OCI-LY7 (cell line): Measurements from ENCODE around the gene FBXO31.
"Not testable (repeated sequence)": the region's sequence is repeated elsewhere in the genome, so short reads cannot be mapped to it uniquely, and the experiment has no call there.

Experiments used
- EZH2phosphoT487 ChIP-seq: fragments of 200-600 bp; sonication (generic); IDR thresholded peaks from 2 replicates; pipeline ENCODE4 v1.6.1; 2018; ENCODE audit warnings: low read depth, borderline replicate concordance, mild to moderate bottlenecking, mixed run types, antibody characterized with exemption, low read length, moderate library complexity, mixed read lengths
- TF ChIP-seq, protein P1 (sequence below): fragments of 200-600 bp; sonication (generic); conservative IDR thresholded peaks from 2 replicates; pipeline ENCODE4 v1.5.1; 2014; ENCODE audit warnings: mild to moderate bottlenecking, antibody characterized with exemption, low read length, moderate library complexity, mixed read lengths

DNA sequence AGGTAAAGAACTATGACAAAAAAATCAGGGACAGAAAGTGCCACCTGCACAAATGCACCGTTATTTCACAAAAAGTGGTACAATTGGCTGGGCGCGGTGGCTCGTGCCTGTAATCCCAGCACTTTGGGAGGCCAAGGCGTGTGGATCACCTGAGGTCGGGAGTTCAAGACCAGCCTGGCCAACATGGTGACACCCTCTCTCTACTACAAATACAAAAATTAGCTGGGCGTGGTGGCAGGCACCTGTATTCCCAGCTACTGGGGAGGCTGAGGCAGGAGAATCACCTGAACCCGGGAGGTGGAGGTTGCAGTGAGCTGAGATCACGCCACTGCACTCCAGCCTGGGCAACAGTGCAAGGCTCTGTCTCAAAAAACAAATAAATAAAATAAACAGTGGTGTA, 6.3 kb upstream of the FBXO31 start:
- TF ChIP-seq EZH2phosphoT487, result not testable (repeated sequence)
- TF ChIP-seq, protein P1, sequence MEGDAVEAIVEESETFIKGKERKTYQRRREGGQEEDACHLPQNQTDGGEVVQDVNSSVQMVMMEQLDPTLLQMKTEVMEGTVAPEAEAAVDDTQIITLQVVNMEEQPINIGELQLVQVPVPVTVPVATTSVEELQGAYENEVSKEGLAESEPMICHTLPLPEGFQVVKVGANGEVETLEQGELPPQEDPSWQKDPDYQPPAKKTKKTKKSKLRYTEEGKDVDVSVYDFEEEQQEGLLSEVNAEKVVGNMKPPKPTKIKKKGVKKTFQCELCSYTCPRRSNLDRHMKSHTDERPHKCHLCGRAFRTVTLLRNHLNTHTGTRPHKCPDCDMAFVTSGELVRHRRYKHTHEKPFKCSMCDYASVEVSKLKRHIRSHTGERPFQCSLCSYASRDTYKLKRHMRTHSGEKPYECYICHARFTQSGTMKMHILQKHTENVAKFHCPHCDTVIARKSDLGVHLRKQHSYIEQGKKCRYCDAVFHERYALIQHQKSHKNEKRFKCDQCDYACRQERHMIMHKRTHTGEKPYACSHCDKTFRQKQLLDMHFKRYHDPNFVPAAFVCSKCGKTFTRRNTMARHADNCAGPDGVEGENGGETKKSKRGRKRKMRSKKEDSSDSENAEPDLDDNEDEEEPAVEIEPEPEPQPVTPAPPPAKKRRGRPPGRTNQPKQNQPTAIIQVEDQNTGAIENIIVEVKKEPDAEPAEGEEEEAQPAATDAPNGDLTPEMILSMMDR, result not testable (repeated sequence)
